Tibial nerve (tissue), 4 donors: Measurements from ENCODE around the gene RUSC1. TPM values are rescaled to one million over a fixed set of nuclear protein-coding genes. Genes with fewer than 3 reads are reported as not detected.
"Not testable (repeated sequence)": the region's sequence is repeated elsewhere in the genome, so short reads cannot be mapped to it uniquely, and the experiment has no call there.

Source experiments
- DNase-seq, 2 donors: peaks; one replicate each; pipeline ENCODE4 v3.0.0-alpha.2; 2019; ENCODE audit warnings: low spot score in 2 of 2
- H3K27ac ChIP-seq, 4 donors: fragments of 200-600 bp; sonication (generic) in 3 of 4; one replicate each; pipeline ENCODE4 v1.5.1; 2017 to 2019; ENCODE audit warnings: mild to moderate bottlenecking in 1 of 4
- H3K27me3 ChIP-seq, 2 donors: fragments of 200-600 bp; sonication (generic) in 1 of 2; one replicate each; pipeline versions ENCODE4 v1.5.1 to v1.6.0; 2017 to 2019
- H3K36me3 ChIP-seq, 3 donors: fragments of 200-600 bp; sonication (generic); one replicate each; pipeline ENCODE4 v1.5.1; 2018 to 2019
- H3K4me1 ChIP-seq, 4 donors: fragments of 200-600 bp; sonication (generic) in 3 of 4; one replicate each; pipeline ENCODE4 v1.5.1; 2017 to 2019
- H3K4me3 ChIP-seq, 4 donors: fragments of 200-600 bp; sonication (generic) in 3 of 4; one replicate each; pipeline ENCODE4 v1.5.1; 2017 to 2019; ENCODE audit warnings: mild to moderate bottlenecking in 1 of 4, moderate library complexity in 1 of 4
- H3K9me3 ChIP-seq, 4 donors: fragments of 200-600 bp; sonication (generic) in 3 of 4; one replicate each; pipeline ENCODE4 v1.5.1; 2017 to 2019
- CTCF ChIP-seq, 5 experiments: fragments of 200-600 bp in 3 of 5; fragments of 450-650 bp in 2 of 5; sonication (generic) in 3 of 5; IDR thresholded peaks; one replicate each; pipeline ENCODE4 v1.5.1; 2016 to 2019; ENCODE audit warnings: antibody characterized with exemption in 5 of 5, mild to moderate bottlenecking in 3 of 5, moderate library complexity in 2 of 5
- EP300 ChIP-seq, 2 donors: sonication (generic); formaldehyde crosslinking; IDR thresholded peaks; one replicate each; pipeline ENCODE4 v1.6.1; 2017; ENCODE audit warnings: antibody characterized with exemption in 2 of 2, mild to moderate bottlenecking in 1 of 2
- POLR2A ChIP-seq, 2 donors: fragments of 450-650 bp; IDR thresholded peaks; one replicate each; pipeline ENCODE4 v1.6.1; 2017; ENCODE audit warnings: antibody characterized with exemption in 2 of 2, mild to moderate bottlenecking in 2 of 2, moderate library complexity in 2 of 2
- WGBS, 2 donors: methylation state at CpG; one replicate each; pipeline ENCODE4 v1.1.5; 2018; 5-methylcytosine and 5-hydroxymethylcytosine counted together
- total RNA-seq, 4 donors: library from RNA; depleted of rRNA; stranded (reverse); fragments of >200 nt; gene quantifications; one replicate each; pipeline ENCODE4 v1.1.0, GENCODE V29; 2016

RUSC1 gene
- total RNA-seq, 4 donors from 2014 or later, result 22.2 to 36.0 (median 26.5) TPM

DNA sequence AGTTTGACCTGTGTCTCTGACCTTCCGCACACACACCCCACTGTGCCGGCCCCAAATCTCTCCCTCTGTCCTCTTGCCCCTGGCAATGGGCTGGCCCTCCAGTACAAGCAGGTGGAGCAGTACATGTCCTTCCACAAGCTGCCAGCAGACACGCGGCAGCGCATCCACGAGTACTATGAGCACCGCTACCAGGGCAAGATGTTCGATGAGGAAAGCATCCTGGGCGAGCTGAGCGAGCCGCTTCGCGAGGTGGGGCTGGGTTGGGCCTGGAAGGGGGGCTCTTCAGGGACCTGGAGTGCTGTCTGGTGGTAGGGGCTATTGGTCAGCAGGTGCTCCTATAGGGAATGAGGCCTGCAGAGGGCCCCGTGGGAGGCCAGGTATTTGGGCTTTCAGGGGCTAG, 35.6 kb upstream of the RUSC1 start:
- no peak for DNase-seq
- Histone ChIP-seq H3K27ac (no peak overlapping the region), H3K36me3 (peaks cover 0 to 49% (median 0%) of the 10 kb centered on the region in 3 donors), H3K4me3 (no peak overlapping the region), H3K4me1 (no peaks in the 10 kb centered on the region), H3K9me3 (no peaks in the 10 kb centered on the region), H3K27me3 (no peaks in the 10 kb centered on the region)
- TF ChIP-seq EP300 (IDR thresholded peaks at IDR 0.05) (no peak), CTCF (IDR thresholded peaks at IDR 0.05) (no peak), POLR2A (IDR thresholded peaks at IDR 0.05) (no peak)
- WGBS, 2 donors, result 89 to 95% methylated on average over 12 to 14 of the region's 14 CpGs

DNA sequence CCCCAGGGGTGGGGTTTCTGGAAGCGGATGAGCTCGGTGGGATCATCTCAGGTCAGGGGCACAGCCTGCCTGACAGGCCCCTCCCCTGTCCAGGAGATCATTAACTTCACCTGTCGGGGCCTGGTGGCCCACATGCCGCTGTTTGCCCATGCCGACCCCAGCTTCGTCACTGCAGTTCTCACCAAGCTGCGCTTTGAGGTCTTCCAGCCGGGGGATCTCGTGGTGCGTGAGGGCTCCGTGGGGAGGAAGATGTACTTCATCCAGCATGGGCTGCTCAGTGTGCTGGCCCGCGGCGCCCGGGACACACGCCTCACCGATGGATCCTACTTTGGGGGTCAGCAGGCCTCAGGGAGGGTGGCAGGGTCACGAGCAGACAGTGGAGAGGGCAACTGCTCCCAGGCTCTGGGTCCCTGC, 35.1 kb upstream of the RUSC1 start:
- H3K36me3 ChIP-seq, result peaks cover 0 to 51% (median 0%) of the 10 kb centered on the region in 3 donors
- H3K9me3 ChIP-seq, result no peaks in the 10 kb centered on the region
- no peaks in the 10 kb centered on the region for H3K4me1 ChIP-seq
- 86 to 93% methylated on average over 14 to 18 of the region's 18 CpGs for WGBS, 2 donors
- no peaks in the 10 kb centered on the region for H3K27me3 ChIP-seq
- no peak for DNase-seq
- TF ChIP-seq POLR2A (IDR thresholded peaks at IDR 0.05) (no peak), CTCF (IDR thresholded peaks at IDR 0.05) (no peak), EP300 (IDR thresholded peaks at IDR 0.05) (no peak)
- no peak overlapping the region for H3K4me3 ChIP-seq
- H3K27ac ChIP-seq, result no peak overlapping the region

- Histone ChIP-seq H3K27me3 (no peaks in the 10 kb centered on the region), H3K4me1 (no peaks in the 10 kb centered on the region), H3K9me3 (no peaks in the 10 kb centered on the region), H3K36me3 (peaks cover 0 to 51% (median 0%) of the 10 kb centered on the region in 3 donors), H3K27ac (no peak overlapping the region), H3K4me3 (no peak overlapping the region)
- 93 to 98% methylated on average over 2 of the region's 2 CpGs for WGBS, 2 donors
- no peak for DNase-seq
- no peak for TF ChIP-seq POLR2A (IDR thresholded peaks at IDR 0.05)
- no peak for TF ChIP-seq CTCF (IDR thresholded peaks at IDR 0.05)
- no peak for TF ChIP-seq EP300 (IDR thresholded peaks at IDR 0.05)
Measured at GRCh38 chr1:155286544-155286943, 34.1 kb upstream of the RUSC1 start.

GRCh38 chr1:155287987-155288543, 32.6 kb upstream of the RUSC1 start:
- Histone ChIP-seq H3K4me3 (no peak overlapping the region), H3K9me3 (no peaks in the 10 kb centered on the region), H3K4me1 (no peaks in the 10 kb centered on the region), H3K36me3 (peaks cover 0 to 45% (median 0%) of the 10 kb centered on the region in 3 donors), H3K27me3 (no peaks in the 10 kb centered on the region), H3K27ac (no peak overlapping the region)
- TF ChIP-seq CTCF (IDR thresholded peaks at IDR 0.05) (no peak), EP300 (IDR thresholded peaks at IDR 0.05) (no peak), POLR2A (IDR thresholded peaks at IDR 0.05) (no peak)
- no peak for DNase-seq
- 85 to 90% methylated on average over 18 to 21 of the region's 21 CpGs for WGBS, 2 donors

DNA sequence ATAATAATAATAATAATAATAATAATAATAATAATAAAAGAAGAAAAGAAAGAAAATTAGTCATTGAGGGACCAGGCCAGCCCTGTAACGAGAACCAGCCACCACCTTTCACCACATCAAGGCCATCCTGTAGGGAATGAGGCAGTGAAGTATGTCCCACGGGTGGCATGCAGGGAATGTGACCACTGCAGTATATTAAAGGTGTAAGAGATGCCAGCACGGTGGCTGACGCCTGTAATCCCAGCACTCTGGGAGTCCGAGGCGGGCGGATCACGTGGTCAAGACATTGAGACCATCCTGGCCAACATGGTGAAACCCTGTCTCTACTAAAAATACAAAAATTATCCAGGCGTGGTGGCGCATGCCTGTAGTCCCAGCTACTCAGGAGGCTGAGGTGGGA, 29.7 kb upstream of the RUSC1 start:
- Histone ChIP-seq H3K27me3 (peaks cover 0 to 17% of the 10 kb centered on the region in 2 donors), H3K4me1 (peaks cover 0 to 10% (median 3%) of the 10 kb centered on the region in 4 donors), H3K36me3 (peaks cover 0 to 23% (median 0%) of the 10 kb centered on the region in 3 donors)
- WGBS, 2 donors, result 80 to 85% methylated on average over 10 of the region's 10 CpGs
- not testable (repeated sequence) for H3K4me3 ChIP-seq, H3K9me3 ChIP-seq, H3K27ac ChIP-seq, DNase-seq
